Stimulated activated CD4-positive, alpha-beta T cell treated with anti-CD3 and anti-CD28 coated beads, Interleukin-1b, Interleukin-23, amount 100 ng/mL, for 48 hours (primary cell): ENCODE results near the gene NMT1.
"Not testable (repeated sequence)": the region's sequence is repeated elsewhere in the genome, so short reads cannot be mapped to it uniquely, and the experiment has no call there.

Experiments used
- DNase-seq: peaks from one replicate; pipeline ENCODE4 v3.0.0-alpha.2; 2020

The NMT1 gene

DNA sequence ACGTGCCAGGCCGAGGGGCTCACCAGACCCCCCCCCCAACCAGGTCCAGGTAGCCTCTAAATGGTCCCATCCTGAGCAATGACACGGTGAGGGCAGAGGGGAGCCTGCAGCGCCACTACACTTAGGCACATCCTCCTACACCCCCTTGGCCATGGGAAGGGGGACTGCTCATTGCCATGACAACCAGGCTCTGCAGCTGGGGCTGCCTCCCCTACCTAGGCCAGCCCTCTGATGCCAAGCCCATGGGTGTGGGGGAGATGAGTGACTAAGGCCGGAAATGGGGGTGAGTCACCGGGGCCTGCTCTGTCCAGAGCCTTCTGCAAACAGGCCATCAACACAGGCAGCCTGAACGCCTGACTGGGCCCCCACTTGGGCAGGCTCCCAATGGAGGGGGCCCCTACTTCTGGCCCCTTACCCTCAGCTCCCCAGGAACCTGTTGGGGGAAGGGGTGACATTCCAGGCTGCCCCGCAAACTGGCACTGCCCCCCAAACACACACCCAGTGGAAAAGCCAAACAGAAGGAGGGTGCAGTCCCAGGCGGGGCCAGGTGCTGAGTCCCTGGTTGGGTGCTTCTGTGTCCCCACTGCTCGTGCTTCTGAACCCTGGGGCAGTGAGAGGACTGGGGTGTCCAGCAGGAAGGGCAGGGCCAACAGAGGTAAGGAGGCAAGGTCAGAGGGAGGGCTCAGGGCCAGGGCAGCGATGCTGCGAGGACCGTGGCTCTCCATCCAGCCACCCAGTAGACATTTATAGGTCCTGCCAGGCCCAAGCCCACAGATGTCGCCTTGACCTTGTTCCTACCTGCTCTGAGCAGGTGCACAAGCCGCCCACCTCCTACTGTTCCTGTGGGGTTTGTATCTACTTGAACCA lies 63.0 kb downstream of the NMT1 start:
- DNase-seq, result no peak

DNA sequence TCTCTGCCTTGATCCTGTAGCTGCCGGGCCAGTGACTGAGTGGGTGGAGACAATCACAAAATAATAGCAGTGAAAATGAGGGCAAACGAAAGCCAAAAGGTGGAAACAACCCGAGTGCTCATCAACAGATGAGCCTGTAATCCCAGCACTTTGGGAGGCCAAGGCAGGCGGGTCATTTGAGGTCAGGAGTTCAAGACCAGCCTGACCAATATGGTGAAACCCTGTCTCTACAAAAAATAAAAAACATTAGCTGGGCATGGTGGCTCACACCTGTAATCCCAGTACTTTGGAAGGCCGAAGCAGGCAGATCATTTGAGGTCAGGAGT lies 63.6 kb downstream of the NMT1 start:
- DNase-seq, result not testable (repeated sequence)

DNA sequence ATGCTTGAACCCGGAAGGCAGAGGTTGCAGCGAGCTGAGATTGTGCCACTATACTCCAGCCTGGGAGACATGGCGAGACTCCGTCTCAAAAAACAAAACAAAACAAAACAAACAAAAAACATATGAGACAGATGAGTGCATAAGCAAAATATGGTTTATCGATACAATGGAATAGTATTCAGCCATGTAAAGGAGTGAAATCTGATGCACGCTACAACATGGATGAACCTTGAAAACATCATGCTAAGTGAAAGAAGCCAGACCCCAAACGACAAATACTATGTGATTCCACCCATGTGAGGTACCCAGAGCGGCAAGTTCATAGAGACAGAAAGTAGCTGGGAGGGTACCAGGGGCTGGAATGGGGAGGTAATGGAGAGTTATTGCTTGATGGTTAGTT lies 64.4 kb downstream of the NMT1 start:
- DNase-seq, result no peak

DNA sequence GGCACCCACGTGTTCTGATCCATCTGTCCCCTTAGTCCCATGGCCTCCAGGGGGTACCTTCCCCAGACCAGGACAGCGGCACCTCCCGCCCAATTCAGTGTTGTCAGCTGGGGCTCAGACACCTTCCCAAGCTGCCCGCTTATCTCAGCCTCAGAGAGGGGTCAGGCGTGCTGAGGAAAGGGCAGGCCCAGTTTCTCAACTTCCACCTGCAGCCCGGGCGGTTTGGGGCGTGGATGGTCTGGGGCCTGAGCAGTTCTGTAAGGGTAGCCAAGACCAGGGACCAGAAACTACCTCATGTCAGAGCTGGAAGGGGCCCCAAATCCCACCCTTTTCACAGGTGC lies 66.1 kb downstream of the NMT1 start:
- DNase-seq, result no peak

DNA sequence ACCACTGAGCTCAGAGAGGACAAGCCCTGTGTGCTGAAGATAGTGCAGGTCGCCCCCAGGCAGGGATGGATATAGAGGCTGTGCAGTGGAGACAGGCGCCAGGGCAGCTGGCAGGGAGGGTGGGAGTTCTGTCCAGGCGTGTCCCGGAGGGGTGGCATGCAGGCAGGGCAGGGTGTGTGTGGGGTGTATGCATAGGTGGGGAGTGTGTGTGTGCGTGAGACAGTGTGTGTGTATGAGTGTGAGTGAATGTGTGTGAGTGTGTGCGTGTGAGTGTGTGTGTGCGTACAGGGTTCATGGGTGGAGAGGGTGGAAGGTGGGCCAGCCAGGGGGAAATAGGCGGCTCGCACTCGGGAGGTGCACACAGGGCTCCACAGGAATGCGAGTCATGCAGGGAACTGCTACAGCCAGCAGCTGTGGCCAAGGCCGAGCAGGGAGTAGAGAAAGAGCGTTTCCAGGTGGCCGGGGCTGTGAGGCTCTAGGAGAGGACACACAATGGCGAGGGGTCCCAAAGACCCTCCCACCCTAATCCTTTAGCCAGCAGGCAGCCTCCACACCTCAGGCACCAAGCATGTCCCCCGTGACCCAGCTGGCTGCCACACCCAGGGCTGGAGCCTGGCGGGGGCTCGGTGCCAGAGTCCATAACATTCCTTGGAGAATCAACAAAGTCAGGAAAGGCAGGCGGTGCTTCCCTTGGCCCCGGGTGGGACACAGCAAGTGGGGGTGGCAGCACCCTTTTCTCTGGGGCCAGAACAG lies 66.6 kb downstream of the NMT1 start:
- no peak for DNase-seq

DNA sequence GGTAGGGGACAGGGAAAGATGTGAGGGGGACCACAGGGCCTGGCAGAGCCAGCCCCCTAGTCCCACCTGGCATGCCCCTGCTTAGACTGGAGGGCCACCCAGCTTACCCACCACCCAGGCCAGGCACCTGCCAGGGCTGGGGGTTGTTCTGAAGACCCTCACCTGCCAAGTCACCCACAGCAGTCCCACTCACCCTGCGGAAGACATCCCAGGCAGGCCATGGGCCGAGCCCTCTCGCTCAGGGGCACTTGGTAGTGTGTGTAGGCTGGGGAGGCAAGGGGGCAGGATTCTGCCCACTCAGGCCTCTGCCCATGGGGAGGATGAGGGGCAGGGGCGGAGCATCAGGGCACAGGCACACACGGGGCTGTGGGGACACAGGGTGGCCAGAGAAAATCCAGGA lies 67.2 kb downstream of the NMT1 start:
- no peak for DNase-seq

DNA sequence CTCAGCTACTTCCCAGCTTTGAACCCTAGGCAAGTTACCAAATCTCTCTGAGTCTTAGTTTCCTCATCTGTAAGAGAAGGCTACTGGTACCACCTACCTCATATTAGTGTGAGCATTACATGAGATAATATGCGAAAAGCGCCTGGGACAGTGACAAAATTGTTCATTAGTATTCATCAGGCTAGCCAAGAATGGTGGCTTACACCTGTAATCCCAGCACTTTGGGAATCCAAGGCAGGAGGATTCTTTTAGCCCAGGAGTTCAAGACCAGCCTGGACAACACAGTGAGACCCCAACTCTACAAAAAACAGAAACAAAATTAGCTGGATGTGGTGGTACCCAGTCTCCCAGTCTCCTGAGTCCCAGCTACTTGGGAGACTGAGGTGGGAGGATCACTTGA lies 67.9 kb downstream of the NMT1 start:
- DNase-seq, result no peak

DNA sequence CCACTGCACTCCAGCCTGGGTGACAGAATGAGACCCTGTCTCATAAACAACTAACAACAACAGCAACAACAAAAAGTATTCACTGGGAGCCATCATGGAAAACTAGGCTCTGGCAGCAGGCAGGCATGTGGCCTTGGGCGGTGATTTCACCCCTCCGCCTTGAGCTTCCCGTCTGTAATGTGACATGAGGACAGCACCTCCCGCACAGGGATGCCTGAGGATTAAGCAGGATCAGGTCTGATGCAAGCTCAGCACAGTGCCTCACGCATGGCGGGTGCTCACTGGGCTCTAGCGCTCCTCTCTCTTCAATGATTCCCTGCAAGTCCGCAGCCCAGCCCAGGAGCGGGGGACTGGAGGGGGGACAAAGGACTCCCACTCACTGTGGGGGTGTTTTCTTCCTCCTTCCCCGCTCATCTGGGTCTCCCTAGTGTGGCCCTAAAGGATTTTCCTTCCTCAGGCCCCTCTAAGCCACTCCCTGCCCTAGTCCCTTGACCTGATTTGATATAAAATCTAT lies 68.4 kb downstream of the NMT1 start:
- DNase-seq, result no peak

DNA sequence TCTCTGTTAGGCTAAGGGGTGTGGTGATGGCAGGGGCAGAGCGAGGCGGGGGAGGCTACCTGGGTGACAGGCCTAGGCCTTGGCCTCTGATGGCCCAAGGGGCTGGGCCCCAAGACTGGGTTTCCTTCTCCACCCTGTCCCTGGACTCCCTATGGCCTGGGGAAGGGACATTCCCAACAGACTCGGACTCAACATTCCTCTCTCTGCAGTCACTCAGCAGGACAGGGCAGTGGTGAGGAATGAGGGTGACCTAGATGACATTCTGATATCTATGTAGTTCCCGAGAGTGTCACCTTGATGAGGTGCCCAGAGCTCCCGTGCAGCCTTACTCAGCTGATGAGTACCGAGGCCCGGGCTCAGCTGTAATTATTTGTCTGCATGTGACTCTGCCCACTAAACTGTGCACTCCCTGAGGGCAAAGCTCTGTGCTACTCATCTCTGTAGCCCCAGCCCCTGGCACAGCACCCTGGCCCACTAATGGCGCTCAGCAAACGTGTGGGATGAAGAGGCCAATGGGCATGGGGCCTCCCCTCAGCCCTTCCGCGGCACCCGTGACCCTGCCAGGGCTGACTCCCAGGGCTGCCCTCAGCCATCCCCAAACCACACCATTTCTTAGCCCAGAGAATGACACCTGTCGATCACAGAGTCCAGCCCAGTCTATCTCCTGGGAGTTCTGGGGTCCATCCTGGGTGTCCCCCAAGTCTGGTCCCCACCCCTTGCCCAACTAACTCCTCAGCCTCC lies 69.0 kb downstream of the NMT1 start:
- DNase-seq, result no peak

DNA sequence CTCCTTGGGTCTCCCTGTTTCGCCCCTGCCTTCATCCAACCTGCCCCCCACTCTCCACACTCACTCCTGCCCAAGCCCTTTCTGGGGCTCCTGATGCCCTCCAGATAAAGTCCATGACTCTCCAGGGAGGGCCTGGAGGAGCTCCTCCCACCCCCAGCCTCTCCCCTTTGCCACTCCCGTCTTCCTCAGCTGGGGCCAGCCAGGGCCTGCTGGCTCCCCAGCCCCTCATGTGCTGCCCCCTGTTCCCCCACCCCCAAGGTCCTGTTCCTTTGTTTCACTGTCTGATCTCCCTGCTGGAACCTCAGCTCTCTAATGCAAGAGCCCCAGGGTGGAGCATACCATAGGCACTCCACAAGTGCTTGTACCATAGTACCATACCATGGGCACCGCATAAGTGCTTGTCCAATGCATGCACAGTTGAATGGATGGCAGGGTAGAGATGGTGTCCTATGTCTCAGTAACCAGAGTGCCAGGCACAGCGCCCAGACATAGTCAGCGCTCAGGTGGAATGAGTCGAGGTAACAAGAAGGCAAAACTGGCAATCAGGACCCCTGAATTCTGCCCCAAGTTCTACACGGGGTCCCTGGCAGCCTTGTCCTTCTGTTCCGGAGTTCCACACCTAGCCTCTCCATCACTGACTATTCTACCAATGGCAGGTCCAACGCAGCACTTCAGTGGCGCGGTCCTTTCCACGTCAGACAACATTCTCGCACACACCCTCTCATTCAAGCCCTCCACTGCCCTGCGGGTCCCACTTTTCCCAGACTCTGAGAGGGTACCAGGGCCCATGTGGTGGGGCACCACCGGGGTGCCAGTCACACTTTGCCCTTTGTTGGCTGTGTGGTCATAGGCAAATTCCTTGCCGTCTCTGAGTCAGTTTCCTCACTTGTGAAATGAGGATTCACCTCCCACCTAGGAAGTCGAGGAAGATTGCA lies 69.8 kb downstream of the NMT1 start:
- no peak for DNase-seq

DNA sequence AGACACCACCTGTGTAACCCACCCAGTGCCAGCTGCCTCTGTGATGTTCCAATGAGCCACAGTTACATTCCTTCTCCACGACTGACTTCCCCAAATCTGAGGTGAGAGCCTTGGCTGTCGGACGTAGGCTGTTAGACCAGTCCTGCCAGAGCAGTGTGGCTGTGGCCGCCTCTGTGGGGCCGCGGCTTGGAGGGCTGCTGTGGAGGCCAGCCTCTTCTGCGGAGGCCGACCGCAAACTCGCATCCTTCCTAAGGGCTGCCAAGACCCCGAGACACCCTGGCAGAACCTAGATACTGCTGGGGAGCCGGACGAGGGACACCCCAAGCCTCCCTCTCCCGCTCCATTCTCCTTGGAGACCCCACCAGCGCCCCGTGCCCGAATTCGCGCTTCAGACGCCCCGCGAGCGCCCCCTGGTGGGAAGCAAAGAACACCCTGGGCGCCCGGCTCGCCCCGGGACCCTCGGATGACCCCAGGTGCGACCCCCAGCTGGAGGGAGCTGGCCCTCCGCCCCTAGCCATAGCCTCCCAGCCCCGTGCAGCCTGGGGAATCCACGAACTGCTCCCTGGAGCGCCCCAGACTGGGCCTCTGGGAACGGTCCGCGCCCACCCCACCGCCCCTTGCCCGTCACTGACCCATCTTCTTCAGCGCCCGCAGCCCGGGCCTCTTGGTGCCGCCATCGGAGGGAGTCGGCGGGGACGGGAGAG lies 70.7 kb downstream of the NMT1 start:
- DNase-seq, result peak; percentile 46

DNA sequence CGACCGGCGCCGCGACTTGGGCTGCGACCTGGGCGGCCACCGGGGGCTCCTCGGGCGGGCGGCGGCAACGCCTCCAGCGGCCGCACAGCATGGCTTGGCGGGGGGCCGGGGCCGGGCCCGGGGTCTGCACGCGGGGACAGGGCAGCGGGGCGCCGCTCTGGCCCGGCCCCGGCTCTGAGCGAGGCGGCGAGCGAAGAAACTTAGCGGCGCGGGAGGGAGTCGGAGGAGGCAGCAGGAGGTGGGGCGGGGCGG lies 71.1 kb downstream of the NMT1 start, which contains the start of gene PLCD3:
Gene PLCD3, minus strand, starts transcription at position 196 of the 252 bp plus-strand sequence. Its CDS starts 105 bp downstream, at position 91.
- DNase-seq, result no peak

DNA sequence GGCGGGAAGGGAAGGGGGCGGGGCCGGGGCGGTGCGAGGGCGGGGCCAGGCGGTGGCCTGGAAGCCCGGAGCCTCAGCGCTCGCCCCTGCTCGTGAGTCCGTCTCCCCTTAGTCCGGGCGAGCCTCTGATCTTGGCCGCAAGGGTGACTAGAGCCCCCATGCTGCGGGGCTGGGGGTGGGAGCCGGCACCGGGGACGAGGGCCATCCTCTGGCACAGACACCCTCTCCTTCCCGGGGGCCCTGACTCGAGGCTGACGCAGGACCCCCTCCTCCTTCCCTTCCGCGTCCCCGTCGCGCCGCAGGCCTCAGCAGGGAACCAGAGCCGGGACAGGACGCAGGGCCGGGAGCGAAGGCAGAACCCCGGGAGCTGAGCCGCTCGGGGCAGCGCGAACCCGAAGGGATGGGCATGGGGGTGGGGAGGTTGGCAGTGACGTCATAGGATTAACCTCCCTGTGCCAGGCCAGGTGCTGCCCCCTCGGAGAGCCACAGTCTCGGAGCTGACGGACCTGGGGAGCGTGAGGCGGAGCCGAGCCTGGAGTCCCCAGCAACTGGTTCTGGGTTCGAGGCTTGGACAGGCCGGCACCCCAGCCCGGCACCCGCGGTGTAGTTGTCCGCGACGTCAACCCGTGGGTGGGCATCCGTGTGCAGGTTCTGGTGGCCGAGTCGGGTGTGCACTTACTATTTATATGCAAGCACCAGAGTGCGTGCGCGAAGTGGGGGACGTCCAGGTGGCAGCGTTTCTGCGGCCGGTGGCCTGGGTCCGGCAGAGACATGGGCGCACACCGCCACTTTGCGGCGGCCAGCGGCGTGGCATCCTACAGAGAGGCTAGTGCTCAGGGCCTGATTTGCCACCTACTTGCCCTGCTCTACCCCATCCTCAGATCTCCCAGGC lies 71.7 kb downstream of the NMT1 start:
- DNase-seq, result peak; percentile 56

DNA sequence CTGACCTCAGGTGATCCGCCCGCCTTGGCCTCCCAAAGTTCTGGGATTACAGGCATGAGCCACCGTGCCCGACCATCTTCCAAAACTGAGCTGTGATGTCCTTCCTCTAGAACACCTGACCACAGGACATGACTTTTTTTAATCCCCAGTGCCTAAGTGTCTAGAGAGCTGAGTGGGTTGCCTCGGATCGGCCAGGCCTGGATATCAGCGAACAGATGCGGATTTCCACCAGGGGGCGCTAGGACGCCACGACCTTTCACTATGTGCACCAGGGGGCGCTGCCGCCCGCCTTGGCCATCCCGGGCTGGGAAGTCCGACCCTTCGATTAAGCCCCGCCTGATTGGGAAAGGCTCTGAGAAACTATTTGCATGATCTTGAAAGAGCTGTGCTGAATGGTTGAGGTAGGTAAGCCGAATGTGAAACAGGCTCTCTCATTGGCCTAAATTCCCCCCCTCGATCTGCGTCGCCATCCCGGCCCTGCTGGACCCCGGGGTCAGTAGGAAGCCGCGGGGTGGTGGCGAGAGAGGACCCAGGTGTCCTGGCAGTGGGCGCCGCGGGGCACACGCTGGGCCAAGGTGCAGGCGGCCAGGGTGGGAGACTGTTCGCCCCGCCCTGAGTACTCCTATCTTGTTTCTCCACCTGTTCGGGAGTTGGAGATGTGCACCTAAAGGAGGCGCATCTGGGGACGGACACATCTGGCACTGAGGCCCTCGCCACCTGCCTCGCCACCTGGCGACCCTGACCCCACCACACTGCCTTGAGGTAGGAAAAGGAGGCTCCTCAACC lies 74.3 kb downstream of the NMT1 start, which contains the start of gene ACBD4:
Gene ACBD4, plus strand, starts transcription at position 496 of the 786 bp plus-strand sequence. CDS start 458 bp downstream, outside the sequence.
- DNase-seq, result peak; percentile 96

DNA sequence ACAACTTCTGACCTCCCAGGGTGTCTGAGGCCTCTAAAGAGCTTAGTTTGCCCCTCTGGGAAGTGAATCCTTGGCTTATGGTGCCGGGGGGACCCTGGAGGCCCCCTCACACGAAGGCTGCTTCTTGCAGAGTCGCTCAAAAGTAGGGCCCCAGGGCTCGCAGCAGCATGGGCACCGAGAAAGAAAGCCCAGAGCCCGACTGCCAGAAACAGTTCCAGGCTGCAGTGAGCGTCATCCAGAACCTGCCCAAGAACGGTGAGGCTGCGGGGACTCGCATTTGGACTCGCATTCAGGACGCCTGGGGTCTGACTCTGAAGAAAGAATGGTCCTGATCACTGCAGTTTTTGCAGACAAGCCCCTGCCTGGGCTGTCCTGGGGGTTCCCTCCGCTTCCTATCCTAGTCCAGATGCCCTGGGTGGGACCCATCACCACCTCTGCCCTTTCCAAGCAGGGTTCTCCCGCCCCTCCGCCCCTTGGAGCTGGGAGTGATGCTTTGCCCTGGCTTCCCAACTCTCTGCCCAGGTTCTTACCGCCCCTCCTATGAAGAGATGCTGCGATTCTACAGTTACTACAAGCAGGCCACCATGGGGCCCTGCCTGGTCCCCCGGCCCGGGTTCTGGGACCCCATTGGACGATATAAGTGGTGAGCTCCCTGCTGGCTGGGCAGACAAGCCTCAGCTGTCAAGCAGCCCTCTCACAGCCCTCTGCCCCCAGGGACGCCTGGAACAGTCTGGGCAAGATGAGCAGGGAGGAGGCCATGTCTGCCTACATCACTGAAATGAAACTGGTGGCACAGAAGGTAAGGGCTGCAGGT lies 75.1 kb downstream of the NMT1 start:
- DNase-seq, result no peak

DNA sequence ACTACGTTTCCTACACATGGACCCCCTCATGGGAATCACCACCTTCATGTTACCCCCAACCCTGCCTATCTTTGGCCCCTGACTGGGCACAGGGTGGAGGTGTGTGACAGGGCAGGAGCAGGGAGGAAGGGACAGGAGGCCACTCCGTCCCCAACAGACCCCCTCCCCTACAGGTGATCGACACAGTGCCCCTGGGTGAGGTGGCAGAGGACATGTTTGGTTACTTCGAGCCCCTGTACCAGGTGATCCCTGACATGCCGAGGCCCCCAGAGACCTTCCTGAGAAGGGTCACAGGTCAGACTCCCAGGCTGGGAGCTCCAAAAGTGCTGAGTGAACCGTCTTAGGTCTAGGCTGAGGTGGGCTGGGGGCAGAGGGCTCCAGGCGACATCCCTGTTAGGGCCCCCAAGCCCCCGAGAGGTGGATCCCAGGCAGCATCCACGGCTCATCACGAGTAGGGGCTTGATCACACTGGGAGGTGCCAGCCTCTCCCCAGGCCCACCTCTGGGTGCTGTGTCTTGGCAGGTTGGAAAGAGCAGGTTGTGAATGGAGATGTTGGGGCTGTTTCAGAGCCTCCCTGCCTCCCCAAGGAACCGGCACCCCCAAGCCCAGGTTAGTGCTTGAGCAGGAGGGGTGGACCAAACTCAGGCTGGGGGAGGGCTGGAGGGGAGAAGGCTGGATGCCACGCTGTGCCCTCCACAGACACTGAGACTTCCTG lies 75.9 kb downstream of the NMT1 start:
- DNase-seq, result no peak

DNA sequence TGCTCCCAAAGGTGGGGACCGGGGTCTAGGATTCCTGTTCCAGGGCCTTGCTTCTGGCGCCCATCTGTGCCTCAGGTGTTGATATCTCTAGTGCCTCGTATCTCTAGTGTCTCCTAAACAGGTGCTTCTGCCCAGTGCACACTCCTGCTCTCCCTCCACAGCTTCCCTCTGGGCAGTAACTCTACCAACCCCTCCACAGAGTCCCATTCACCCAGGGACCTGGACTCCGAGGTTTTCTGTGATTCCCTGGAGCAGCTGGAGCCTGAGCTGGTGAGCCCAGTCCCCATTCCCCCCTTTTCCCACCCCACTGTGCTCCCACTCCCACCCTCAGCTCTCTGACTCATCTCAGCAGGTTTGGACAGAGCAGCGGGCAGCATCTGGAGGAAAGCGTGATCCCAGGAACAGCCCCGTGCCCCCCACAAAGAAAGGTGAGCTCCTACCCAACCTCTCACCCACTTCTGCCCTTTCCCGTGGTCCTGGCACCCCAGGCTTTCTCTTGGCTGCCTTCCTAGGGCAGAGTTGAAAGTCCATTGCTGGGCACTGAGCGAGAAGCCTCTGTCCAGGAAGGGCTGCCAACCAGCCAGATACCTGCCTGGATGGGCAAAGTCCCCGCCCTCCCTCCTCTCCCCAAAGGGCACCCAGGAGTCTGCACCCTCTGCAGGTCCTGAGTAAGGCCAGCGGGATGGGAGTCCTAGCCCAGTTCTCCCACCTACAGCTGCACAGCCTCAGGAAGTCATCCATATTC lies 76.6 kb downstream of the NMT1 start:
- no peak for DNase-seq
